ENCODE results near the gene HPCAL1. TPM values are rescaled to one million over a fixed set of nuclear protein-coding genes. Genes with fewer than 3 reads are reported as not detected.

Gene HPCAL1
- total RNA-seq, 4 donors from 2014 or later = 34.5 to 54.2 (median 41.3) TPM

DNA sequence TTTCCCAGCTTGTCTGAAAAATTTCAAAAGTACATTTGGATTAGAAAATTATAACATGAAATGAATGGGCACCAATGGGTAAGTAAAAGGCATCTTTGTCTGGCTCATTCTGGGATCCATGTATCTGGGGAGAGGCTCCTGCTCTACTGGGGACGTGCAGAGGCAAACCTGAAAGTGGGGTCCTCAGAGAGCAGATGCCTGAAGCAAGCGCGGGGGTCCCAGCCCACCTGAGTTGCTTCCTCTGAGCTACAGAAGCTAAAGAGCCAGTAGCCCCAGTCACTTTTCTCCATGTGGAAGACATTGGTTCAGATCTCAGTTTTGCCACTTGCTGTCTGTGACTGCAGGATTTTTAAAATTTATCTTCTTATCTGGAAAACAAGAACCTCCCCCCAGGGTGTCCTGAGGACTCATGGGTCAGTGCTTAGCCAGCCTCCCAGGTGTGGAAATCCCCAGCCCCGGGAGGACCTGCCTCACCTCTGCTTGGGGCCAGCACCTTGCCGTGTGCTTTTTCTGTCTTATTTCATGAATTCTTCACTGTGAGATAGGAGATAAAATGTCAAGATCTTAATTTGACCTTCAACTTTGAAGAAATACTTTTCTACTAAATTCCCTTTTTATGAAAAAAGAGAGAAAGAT lies 170.5 kb downstream of the HPCAL1 start:
- Histone ChIP-seq H3K9me3 (no peaks in the 10 kb centered on the region), H3K36me3 (no peaks in the 10 kb centered on the region), H3K4me1 (no peaks in the 10 kb centered on the region), H3K27ac (replicated peaks in 1 of 4) (no peak overlapping the region), H3K27me3 (no peaks in the 10 kb centered on the region), H3K4me3 (no peak overlapping the region)
- DNase-seq (ENCODE audit: extremely low spot score) = no peak
- intact Hi-C loops (cut with DNase I) = no loop called here
- WGBS = 87% methylated on average over 5 of the region's 5 CpGs
- TF ChIP-seq EP300 (IDR thresholded peaks at IDR 0.05) = no peak
- TF ChIP-seq, protein P1, sequence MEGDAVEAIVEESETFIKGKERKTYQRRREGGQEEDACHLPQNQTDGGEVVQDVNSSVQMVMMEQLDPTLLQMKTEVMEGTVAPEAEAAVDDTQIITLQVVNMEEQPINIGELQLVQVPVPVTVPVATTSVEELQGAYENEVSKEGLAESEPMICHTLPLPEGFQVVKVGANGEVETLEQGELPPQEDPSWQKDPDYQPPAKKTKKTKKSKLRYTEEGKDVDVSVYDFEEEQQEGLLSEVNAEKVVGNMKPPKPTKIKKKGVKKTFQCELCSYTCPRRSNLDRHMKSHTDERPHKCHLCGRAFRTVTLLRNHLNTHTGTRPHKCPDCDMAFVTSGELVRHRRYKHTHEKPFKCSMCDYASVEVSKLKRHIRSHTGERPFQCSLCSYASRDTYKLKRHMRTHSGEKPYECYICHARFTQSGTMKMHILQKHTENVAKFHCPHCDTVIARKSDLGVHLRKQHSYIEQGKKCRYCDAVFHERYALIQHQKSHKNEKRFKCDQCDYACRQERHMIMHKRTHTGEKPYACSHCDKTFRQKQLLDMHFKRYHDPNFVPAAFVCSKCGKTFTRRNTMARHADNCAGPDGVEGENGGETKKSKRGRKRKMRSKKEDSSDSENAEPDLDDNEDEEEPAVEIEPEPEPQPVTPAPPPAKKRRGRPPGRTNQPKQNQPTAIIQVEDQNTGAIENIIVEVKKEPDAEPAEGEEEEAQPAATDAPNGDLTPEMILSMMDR (IDR thresholded peaks at IDR 0.05) = no peak
- TF ChIP-seq POLR2AphosphoS5 (IDR thresholded peaks at IDR 0.05) = no peak
- TF ChIP-seq POLR2A (IDR thresholded peaks at IDR 0.05; ENCODE audit: low read depth) = no peak

DNA sequence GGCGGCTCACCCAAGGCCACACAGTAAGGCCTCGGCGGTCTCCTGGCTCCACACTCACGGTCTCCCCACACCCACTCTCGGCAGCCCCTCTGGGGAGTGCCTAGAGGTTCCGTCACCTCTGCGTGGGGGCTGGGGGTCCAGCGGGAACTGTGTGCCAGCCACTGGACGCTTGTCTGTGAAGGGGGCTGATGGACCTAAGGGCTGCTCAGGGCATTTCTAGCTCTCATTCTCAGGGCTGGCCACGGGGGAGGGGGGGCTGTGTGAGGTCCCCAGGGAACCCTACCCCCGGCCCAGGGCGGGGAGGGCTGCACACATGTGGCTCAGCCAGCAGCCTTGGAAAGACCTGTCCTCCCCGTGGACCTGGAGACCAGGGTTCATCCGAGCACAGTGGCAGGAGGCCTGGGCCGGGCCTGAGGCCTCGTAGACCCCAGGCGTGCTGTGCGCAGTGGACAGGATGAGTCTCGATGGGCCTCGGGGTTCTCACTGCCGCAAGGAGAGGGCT lies 172.6 kb downstream of the HPCAL1 start:
- intact Hi-C loops (cut with DNase I) = no loop called here
- no peaks in the 10 kb centered on the region for H3K9me3 ChIP-seq
- H3K36me3 ChIP-seq = no peaks in the 10 kb centered on the region
- TF ChIP-seq, protein P1 (IDR thresholded peaks at IDR 0.05) = no peak
- TF ChIP-seq POLR2A (IDR thresholded peaks at IDR 0.05; ENCODE audit: low read depth) (no peak), EP300 (IDR thresholded peaks at IDR 0.05) (no peak), POLR2AphosphoS5 (IDR thresholded peaks at IDR 0.05) (no peak)
- 76% methylated on average over 9 of the region's 21 CpGs for WGBS
- H3K27ac ChIP-seq (replicated peaks in 1 of 4) = no peak overlapping the region
- no peak for DNase-seq (ENCODE audit: extremely low spot score)
- H3K4me3 ChIP-seq = no peak overlapping the region
- H3K27me3 ChIP-seq = no peaks in the 10 kb centered on the region
- H3K4me1 ChIP-seq = no peaks in the 10 kb centered on the region

DNA sequence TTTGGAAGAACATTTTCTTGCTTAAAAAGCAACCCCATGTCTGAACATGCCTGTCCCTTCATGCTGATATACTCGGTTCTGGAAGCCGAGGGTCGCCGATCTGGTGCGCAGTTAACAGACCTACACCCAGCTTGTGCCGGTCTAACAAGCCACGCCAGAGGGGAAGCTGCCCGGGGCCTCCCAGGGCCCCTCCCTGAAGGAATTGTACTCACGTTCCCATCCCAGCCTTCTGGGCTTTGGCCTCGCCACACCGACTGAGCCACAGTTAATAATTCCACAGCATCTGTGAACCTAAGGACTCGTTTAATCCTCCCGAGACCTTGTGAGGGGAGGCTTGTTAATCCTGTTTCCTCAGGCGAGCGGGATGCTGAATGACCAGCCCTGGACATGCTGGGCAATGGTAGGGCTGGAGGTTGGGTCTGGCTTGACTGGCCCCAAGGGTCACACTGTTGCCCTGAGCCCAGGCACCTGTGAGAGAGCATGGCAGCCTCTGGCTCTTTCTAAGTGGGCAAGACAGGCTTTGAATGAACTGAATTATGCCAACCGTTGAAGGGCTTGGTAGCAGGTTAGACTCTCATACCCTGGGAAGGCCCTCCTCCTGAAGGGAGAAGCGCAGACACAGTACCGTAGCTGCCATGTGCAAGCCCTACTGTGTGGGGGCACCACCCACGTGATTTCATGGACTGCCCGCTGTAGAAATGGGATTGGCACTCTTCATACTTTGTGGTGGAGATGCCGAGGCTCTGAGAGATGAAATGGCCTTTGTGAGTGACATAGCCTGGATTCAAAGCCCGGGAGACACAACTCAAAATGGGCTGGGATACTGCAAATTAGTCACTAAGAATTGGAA lies 173.3 kb downstream of the HPCAL1 start:
- DNase-seq (ENCODE audit: extremely low spot score) = no peak
- TF ChIP-seq, protein P1 (IDR thresholded peaks at IDR 0.05) = no peak
- TF ChIP-seq EP300 (IDR thresholded peaks at IDR 0.05) = no peak
- TF ChIP-seq POLR2A (IDR thresholded peaks at IDR 0.05; ENCODE audit: low read depth) = no peak
- TF ChIP-seq POLR2AphosphoS5 (IDR thresholded peaks at IDR 0.05) = no peak
- 88% methylated on average over 19 of the region's 22 CpGs for WGBS
- intact Hi-C loops (cut with DNase I) = no loop called here
- Histone ChIP-seq H3K4me1 (no peaks in the 10 kb centered on the region), H3K9me3 (no peaks in the 10 kb centered on the region), H3K4me3 (no peak overlapping the region), H3K27me3 (no peaks in the 10 kb centered on the region), H3K36me3 (no peaks in the 10 kb centered on the region), H3K27ac (replicated peaks in 1 of 4) (no peak overlapping the region)

DNA sequence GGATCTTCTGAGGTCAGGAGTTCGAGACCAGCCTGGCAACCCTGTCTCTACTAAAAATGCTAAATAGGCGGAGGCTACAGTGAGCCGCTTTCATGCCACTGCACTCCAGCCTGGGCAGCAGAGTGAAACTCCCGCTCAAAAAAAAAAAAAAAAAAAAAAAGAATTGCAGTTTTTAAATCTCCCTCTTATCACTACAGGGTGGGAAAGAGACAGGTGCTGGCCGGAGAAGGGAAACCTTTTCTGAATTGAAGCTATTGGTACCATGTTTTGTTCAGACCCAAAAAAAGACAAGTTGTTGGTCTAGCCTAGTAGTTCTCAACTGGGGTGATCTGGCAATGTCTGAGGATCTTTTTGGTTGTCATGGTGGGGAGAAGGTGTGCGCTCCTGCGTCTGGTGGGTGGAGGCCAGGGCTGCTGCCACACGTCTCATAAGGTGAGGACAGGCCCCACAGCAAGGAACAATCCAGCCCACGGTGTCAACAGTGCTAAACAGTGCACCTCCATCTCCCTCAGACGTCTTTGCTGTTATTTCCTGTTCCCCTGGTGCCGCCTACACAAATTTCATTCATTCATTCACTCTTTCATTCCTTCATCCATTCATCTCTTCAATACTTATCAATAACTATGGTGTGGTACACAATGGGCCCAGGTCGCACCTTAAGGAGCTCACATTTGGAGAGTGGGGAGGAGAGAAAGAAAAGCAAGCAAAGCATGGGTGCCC lies 174.2 kb downstream of the HPCAL1 start:
- DNase-seq (ENCODE audit: extremely low spot score) = no peak
- Histone ChIP-seq H3K9me3 (no peaks in the 10 kb centered on the region), H3K27me3 (peaks cover 0 to 7% (median 0%) of the 10 kb centered on the region in 4 donors), H3K27ac (replicated peaks in 1 of 4) (no peak overlapping the region), H3K4me3 (no peak overlapping the region), H3K36me3 (no peaks in the 10 kb centered on the region), H3K4me1 (no peaks in the 10 kb centered on the region)
- TF ChIP-seq POLR2AphosphoS5 (IDR thresholded peaks at IDR 0.05) (no peak), POLR2A (IDR thresholded peaks at IDR 0.05; ENCODE audit: low read depth) (no peak)
- intact Hi-C loops (cut with DNase I) = no loop called here
- WGBS = 91% methylated on average over 12 of the region's 12 CpGs

Small RNAs within 50 kb of the gene (small RNA-seq; reads per million reads assigned to genes)
- gene RF00432 = 0 reads per million in 3 donors
- 0 reads per million in 3 donors for gene RN7SL66P
- 0.19 to 0.67 (median 0.34) reads per million in 3 donors for gene SNORA80B

Other genes starting within 250 kb of the HPCAL1 start
- gene CYS1, start 222.5 kb upstream of the HPCAL1 start, total RNA-seq = 10 to 100 TPM; 16.9 to 56.4 (median 35.4) TPM
- gene RRM2, start 180.2 kb upstream of the HPCAL1 start, total RNA-seq = 1 to 10 TPM in 2 of 4 donors, not detected in 2; 1.7 to 4.6 TPM
- gene ODC1, start 145.4 kb downstream of the HPCAL1 start, total RNA-seq = 100 to 1,000 TPM; 105 to 142 (median 121) TPM